Purkinje cell (primary cell): Measurements from ENCODE around the gene SPECC1. TPM values are rescaled to one million over a fixed set of nuclear protein-coding genes. Genes with fewer than 3 reads are reported as not detected.

Experiments used
- polyA plus RNA-seq: library from polyadenylated mRNA; unstranded; fragments of >200 nt; fragmentation: Nextera tagmentation; gene quantifications from 2 replicates; pipeline ENCODE4 v1.2.1, GENCODE V29; 2014

Gene SPECC1
- 8.0 and 15.3 TPM in 2 replicates for polyA plus RNA-seq

DNA sequence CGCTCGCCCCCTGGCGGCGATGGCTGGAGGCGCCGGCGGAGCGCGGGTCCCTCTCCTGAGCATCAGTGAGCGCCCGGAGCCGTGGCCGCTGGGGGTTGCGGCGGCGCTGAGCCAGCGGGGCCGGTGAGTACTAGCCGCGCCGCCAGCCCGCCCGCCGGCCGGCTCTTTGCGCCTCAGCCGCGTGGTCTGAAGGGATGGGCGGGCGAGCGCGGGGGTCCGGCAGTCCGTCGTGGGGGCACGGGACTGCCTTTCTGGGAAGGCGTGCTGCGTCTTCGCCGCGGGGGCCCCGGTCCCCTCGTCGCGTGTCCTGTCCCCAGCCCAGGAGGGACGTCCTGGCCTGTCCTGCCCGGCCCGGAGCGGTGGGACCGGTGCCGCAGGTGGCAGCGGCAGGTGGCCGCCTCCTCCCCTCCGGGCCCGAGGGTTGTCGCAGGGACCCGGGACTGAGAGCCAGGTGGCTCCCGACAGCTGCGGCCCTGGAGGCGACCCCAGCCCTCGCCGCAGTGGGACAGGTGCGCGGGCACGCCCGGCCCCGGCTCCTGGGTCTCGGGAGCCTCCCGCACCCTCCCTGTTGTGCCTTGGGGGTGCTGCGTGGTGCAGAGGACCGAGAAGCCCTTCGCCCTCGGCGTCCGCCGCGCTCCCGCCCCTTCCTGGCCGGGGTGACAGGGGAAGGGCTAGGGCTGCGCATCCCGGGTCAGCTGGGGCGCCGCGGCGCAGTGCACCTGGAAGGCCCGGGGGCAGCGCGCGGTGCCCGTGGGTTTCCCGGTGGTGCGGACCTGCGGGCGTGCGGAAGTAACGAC, at the start of gene SPECC1:
Gene SPECC1 (plus strand): TSS at position 58 of the 797 bp plus-strand sequence. CDS start 87,293 bp downstream, outside the sequence.

DNA sequence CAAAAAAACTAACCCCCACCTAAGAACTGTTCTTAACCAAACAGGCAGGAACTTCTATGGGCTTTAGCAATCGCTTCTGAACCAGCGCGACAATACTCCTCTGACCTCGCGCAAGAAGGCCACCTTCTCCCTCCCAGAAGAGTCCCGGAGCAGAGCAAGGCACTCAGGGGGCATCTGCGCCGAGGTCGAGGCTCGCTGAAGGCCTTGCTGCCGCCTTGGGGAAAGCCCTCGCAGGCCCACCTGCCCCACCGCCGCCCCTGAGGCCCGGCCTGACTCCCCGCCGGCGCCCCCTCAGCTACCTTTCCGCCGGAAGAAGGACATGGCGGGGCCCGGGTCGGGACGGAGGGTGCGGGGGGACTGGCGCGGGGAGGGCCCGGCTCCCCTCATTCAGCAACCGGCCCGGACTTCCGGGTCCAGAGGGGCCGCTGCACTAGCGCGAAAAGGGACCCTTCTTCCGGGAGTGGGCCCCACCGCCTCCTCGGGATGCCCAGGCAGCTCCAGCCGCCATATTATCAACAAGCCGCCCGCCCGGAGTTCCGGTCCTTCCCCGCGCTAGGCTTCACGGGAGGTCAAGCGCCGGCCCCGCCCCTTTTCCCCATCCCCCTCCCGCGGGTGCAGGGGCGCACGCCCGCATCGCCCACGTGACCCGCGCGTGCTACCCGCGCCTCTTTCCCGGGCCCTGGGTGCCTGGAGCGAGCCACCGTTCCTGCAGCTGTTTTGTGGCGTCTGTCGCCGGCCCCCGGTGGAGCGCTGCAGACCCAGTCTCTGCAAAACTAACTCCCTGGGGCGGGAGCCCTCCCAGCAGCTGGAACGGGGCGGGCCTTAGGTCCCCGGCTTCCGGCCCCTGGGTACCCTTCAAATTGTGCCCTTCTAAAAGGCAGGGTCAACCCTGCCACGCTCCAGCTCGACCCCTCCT, 31.6 kb upstream of the SPECC1 start, which contains the start of gene AKAP10:
Gene AKAP10 (minus strand): TSS at position 536 of the 916 bp plus-strand sequence. CDS start 149 bp downstream, at position 387.

Other genes starting within 250 kb of the SPECC1 start
- 6.8 and 10.0 TPM in 2 replicates for gene ULK2, start 141.4 kb upstream of the SPECC1 start, polyA plus RNA-seq
- gene AKAP10, start 31.5 kb upstream of the SPECC1 start, polyA plus RNA-seq, result 17.9 and 29.9 TPM in 2 replicates